ENCODE data around the gene MORC4. TPM values are rescaled to one million over a fixed set of nuclear protein-coding genes. Genes with fewer than 3 reads are reported as not detected.

MORC4 gene
- 1 to 10 TPM; 7.7 to 9.4 TPM for total RNA-seq

DNA sequence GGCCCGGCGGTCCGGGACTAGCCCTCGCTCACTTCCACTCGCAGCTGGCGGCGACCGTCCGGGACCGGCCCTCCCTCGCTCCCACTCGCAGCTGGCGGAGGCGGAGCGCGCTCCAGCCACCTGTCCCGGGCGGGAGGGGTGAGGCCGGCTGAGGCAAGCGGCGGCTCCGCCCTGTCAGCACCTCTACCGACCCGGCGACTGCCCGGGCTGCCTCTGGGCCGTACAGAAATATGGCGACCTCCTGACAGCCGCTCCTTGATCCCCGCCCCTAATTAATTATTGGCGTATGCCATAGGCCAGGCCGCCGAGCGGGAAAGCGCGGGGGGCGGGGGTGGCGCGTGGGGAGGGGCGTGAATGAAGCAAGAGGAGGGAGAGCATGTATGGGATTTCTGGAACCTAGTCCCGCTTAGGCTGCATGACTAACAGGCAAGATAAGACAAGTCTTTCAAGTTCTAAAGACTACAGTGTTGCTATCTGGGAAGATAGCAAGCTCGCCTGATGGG lies at the start of gene MORC4:
Gene MORC4 (minus strand): TSS at position 200 of the 503 bp plus-strand sequence. CDS start 243 bp downstream, outside the sequence.
- Mint-ChIP-seq H3K4me1 (peaks cover 10% of the 10 kb centered on the region), H3K27ac (peak within 1 kb of the TSS; percentile 68), H3K27me3 (no peaks in the 10 kb centered on the region), H3K9me3 (no peaks in the 10 kb centered on the region), H3K36me3 (ENCODE audit: low read depth) (no peaks in the 10 kb centered on the region), H3K4me3 (peak within 1 kb of the TSS; percentile 73)
- ChIA-PET CTCF (interaction anchor here (0.9 kb wide), 1 partner anchor 719 kb away, joined by 3 read pairs; no protein-coding TSS in a partner anchor), POLR2A (no interaction called here)
- peak; percentile 53 for DNase-seq

GRCh38 chrX:107047622-107048021 lies 47.6 kb upstream of the MORC4 start:
- Mint-ChIP-seq H3K27me3 (no peaks in the 10 kb centered on the region), H3K27ac (no peak overlapping the region), H3K4me1 (no peaks in the 10 kb centered on the region), H3K4me3 (no peak overlapping the region), H3K36me3 (ENCODE audit: low read depth) (no peaks in the 10 kb centered on the region), H3K9me3 (no peaks in the 10 kb centered on the region)
- ChIA-PET POLR2A (no interaction called here), CTCF (no interaction called here)
- no peak for DNase-seq

DNA sequence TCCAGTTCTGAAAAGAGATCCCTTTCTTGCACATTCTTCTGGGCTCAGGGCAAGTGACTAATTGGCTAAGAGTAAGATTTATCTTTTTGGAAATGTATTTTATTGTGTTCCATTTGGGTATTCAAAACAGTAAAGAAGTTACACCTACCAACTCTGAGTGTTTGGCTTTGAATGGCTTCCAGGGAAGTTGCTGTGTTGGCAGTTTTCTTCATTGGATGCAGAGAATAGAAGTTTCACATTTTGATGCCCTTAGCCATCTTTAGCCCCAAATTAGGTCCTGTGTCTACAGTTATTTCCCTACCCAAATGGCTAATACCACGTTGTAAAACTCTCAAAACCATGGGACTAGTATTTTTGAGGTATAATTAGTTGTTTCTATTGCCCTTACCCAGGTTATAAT lies 29.7 kb upstream of the MORC4 start:
- DNase-seq = no peak
- ChIA-PET POLR2A (no interaction called here), CTCF (no interaction called here)
- Mint-ChIP-seq H3K4me1 (no peaks in the 10 kb centered on the region), H3K36me3 (ENCODE audit: low read depth) (no peaks in the 10 kb centered on the region), H3K4me3 (no peak overlapping the region), H3K27me3 (no peaks in the 10 kb centered on the region), H3K9me3 (no peaks in the 10 kb centered on the region), H3K27ac (no peak overlapping the region)

DNA sequence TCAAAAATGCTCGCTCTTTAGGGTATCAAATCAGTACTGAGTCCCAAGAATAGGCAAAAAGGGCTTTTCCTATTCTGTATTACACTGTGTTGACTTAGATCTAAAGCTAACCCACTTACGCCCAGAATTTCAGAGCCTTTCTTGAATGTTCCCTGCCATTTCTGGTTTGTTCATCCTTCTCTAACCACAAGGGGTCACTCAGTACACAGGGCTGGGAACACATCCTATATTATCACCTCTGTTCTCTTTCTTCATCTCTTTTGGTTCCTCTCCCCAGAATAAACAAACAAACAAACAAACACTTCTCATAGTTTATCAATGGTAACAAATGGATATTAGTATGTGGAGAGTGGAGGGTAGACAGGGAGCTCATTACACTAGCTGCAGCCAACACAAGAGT lies 25.5 kb upstream of the MORC4 start:
- Mint-ChIP-seq H3K4me3 (no peak overlapping the region), H3K36me3 (ENCODE audit: low read depth) (no peaks in the 10 kb centered on the region), H3K27me3 (no peaks in the 10 kb centered on the region), H3K4me1 (no peaks in the 10 kb centered on the region), H3K9me3 (no peaks in the 10 kb centered on the region), H3K27ac (no peak overlapping the region)
- ChIA-PET CTCF (no interaction called here), POLR2A (no interaction called here)
- no peak for DNase-seq

DNA sequence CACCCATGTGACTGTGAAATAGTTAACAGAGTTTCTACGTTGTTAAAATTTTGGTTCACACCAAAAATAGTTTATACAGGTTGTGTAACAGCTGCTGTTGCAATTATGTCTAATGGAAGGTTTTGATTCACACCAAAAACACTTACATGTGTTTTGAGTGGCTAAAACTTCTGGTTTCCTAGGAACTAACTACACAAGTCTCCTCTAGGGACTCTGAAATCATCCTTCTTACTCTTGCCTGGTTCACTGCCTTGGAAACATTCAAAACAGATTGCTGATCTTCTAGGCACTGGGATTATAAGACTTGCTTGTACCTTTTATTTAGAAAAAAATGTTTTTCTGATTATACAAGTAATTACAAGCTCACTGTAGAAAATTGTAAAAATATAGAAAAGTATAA lies 14.9 kb upstream of the MORC4 start:
- Mint-ChIP-seq H3K27ac (no peak overlapping the region), H3K4me1 (peaks cover 2% of the 10 kb centered on the region)
- CTCF ChIA-PET = no interaction called here

GRCh38 chrX:107008034-107008433 lies 8.0 kb upstream of the MORC4 start:
- POLR2A ChIA-PET = no interaction called here
- Mint-ChIP-seq H3K9me3 (no peaks in the 10 kb centered on the region), H3K27me3 (no peaks in the 10 kb centered on the region), H3K27ac (no peak overlapping the region), H3K4me1 (peaks cover 2% of the 10 kb centered on the region), H3K4me3 (no peak overlapping the region), H3K36me3 (ENCODE audit: low read depth) (no peaks in the 10 kb centered on the region)
- CTCF ChIA-PET = interaction anchor here (1.1 kb wide), 1 partner anchor 9 kb away, joined by 3 read pairs; no protein-coding TSS in a partner anchor
- no peak for DNase-seq

More for the DNA sequence above, 14.9 kb upstream of the MORC4 start:
- H3K4me3 Mint-ChIP-seq = no peak overlapping the region
- no peaks in the 10 kb centered on the region for H3K36me3 Mint-ChIP-seq (ENCODE audit: low read depth)
- no peaks in the 10 kb centered on the region for H3K27me3 Mint-ChIP-seq
- DNase-seq = no peak
- POLR2A ChIA-PET = no interaction called here
- H3K9me3 Mint-ChIP-seq = no peaks in the 10 kb centered on the region

- Mint-ChIP-seq H3K27ac (peak overlapping the region; percentile 68), H3K9me3 (no peaks in the 10 kb centered on the region), H3K4me1 (peaks cover 10% of the 10 kb centered on the region), H3K36me3 (ENCODE audit: low read depth) (no peaks in the 10 kb centered on the region), H3K4me3 (peak overlapping the region; percentile 73), H3K27me3 (no peaks in the 10 kb centered on the region)
- peak; percentile 46 for DNase-seq
- ChIA-PET CTCF (interaction anchor here (0.5 to 0.9 kb wide), 3 partner anchors 9 to 720 kb away, joined by 3 read pairs; no protein-coding TSS in a partner anchor), POLR2A (no interaction called here)
Measured at GRCh38 chrX:106999002-106999975, 723 bp downstream of the MORC4 start.

GRCh38 chrX:106997611-106998010 lies 2.4 kb downstream of the MORC4 start:
- H3K4me3 Mint-ChIP-seq = no peak overlapping the region
- no peaks in the 10 kb centered on the region for H3K36me3 Mint-ChIP-seq (ENCODE audit: low read depth)
- no peaks in the 10 kb centered on the region for H3K9me3 Mint-ChIP-seq
- H3K27ac Mint-ChIP-seq = no peak overlapping the region
- ChIA-PET POLR2A (no interaction called here), CTCF (interaction anchor here (0.6 kb wide), 1 partner anchor 84 kb away, joined by 6 read pairs; no protein-coding TSS in a partner anchor)
- DNase-seq = no peak
- peaks cover 10% of the 10 kb centered on the region for H3K4me1 Mint-ChIP-seq
- no peaks in the 10 kb centered on the region for H3K27me3 Mint-ChIP-seq

DNA sequence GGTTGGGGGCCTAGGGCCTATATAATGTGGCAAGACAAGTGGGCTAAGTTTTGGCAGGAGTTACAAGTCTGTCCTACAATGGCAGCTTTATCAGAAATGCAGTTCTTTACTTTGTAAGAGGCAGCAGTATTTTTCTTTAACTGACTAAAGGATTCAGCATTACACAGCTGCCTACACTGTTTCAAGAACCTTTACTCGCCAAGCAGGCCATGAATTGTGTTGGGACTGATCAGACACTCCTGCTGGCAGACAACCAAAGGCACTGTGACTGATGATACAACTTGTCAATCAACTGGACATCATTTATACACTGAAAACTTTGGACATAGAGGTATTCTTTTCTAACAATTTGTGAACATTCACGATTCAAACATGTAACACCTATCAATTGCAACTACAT lies 4.3 kb downstream of the MORC4 start:
- Mint-ChIP-seq H3K4me1 (peaks cover 10% of the 10 kb centered on the region), H3K36me3 (ENCODE audit: low read depth) (no peaks in the 10 kb centered on the region), H3K9me3 (no peaks in the 10 kb centered on the region), H3K27me3 (no peaks in the 10 kb centered on the region), H3K27ac (no peak overlapping the region), H3K4me3 (no peak overlapping the region)
- ChIA-PET POLR2A (no interaction called here), CTCF (no interaction called here)
- DNase-seq = no peak

- peaks cover 2% of the 10 kb centered on the region for H3K36me3 Mint-ChIP-seq (ENCODE audit: low read depth)
- no peak overlapping the region for H3K4me3 Mint-ChIP-seq
- H3K27ac Mint-ChIP-seq = no peak overlapping the region
- no peaks in the 10 kb centered on the region for H3K9me3 Mint-ChIP-seq
- CTCF ChIA-PET = no interaction called here
- DNase-seq = no peak
- no peaks in the 10 kb centered on the region for H3K27me3 Mint-ChIP-seq
- H3K4me1 Mint-ChIP-seq = peaks cover 11% of the 10 kb centered on the region
- POLR2A ChIA-PET = no interaction called here
Measured at GRCh38 chrX:106987488-106987887, 12.5 kb downstream of the MORC4 start.

DNA sequence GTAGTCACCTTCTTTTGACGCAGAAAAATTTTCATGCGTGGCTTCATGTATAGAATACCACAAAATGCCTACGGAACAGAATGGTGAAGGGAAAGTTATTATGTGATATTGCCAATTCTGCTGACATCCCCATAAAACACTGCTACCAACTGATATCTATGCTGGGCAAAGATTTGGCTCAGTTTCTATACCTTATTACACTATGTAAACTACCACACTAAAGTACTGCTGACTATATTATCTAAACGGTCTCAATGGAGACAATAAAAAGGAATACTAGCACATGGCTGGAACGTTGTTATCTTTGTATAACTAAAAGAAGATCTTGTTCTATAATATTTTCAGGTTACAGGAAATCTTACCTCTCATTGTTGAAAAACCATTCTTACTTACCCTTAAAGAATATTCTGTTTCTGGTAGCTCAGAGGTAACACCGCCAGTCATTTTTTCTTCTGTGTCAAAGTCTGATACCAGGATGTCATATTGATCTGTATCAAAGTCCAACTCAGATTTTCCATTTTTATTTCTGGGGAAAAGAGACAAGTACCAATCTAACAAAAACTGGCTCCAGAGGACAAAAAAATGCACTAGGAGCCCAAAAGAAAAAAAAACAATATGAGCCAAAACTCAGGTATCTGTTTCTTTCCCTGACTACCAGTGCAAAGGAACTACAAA lies 18.9 kb downstream of the MORC4 start:
- Mint-ChIP-seq H3K36me3 (ENCODE audit: low read depth) (peaks cover 2% of the 10 kb centered on the region), H3K9me3 (no peaks in the 10 kb centered on the region), H3K4me3 (no peak overlapping the region), H3K4me1 (no peaks in the 10 kb centered on the region), H3K27me3 (no peaks in the 10 kb centered on the region), H3K27ac (no peak overlapping the region)
- ChIA-PET POLR2A (no interaction called here), CTCF (no interaction called here)
- DNase-seq = no peak

- no peak overlapping the region for H3K27ac Mint-ChIP-seq
- H3K4me1 Mint-ChIP-seq = no peaks in the 10 kb centered on the region
- CTCF ChIA-PET = no interaction called here
- DNase-seq = no peak
- no peaks in the 10 kb centered on the region for H3K9me3 Mint-ChIP-seq
- H3K36me3 Mint-ChIP-seq (ENCODE audit: low read depth) = peaks cover 2% of the 10 kb centered on the region
- H3K27me3 Mint-ChIP-seq = no peaks in the 10 kb centered on the region
- H3K4me3 Mint-ChIP-seq = no peak overlapping the region
- POLR2A ChIA-PET = no interaction called here
Measured at GRCh38 chrX:106976416-106976815, 23.6 kb downstream of the MORC4 start.

DNA sequence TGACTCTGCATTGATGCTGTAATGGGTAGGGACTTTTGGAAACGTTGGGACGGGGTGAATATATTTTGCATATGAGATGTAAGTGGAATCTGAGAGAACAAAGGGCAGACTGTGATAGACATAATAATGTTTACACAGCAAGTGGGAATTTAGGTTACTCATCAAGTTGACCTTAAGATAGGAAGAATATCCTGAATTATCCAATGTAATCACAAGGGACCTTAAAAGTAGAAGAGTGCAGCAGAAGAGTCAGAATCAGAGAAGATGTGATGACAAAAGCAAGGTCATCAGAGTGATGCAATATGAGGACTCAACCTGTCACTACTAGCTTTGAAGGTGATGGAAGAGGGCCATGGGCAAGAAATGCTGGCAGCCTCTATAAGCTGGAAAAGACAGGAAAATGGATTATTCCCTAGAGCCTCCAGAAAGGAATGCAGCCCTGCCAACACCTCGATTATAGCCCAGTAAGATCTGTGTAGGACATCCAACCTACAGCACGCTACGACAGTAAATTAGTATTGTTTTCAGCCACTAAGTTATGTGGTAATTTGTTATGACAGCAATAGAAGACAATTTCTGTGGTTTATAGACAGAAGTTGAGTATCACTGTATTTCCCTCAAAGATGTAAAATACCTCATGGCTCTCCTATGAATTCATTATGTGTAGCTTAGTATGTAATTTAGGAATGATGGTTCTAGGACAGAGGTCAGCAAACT lies 26.4 kb downstream of the MORC4 start:
- CTCF ChIA-PET = no interaction called here
- Mint-ChIP-seq H3K4me1 (no peaks in the 10 kb centered on the region), H3K36me3 (ENCODE audit: low read depth) (peaks cover 10% of the 10 kb centered on the region), H3K9me3 (peaks cover 2% of the 10 kb centered on the region), H3K27ac (no peak overlapping the region), H3K4me3 (no peak overlapping the region), H3K27me3 (no peaks in the 10 kb centered on the region)
- no peak for DNase-seq
- POLR2A ChIA-PET = no interaction called here

Measured in activated CD4-positive, alpha-beta T cell treated with anti-CD3 and anti-CD28 coated beads, Interleukin-2, amount 10 ng/mL, durations not matched to agents 7 days and 5 days (primary cell).